ENCODE data around the gene HELZ2.
A peak's percentile ranks its signal among the peaks of the same experiment; 100 is the strongest.
"Not testable (repeated sequence)": the region's sequence is repeated elsewhere in the genome, so short reads cannot be mapped to it uniquely, and the experiment has no call there.

HELZ2 gene

DNA sequence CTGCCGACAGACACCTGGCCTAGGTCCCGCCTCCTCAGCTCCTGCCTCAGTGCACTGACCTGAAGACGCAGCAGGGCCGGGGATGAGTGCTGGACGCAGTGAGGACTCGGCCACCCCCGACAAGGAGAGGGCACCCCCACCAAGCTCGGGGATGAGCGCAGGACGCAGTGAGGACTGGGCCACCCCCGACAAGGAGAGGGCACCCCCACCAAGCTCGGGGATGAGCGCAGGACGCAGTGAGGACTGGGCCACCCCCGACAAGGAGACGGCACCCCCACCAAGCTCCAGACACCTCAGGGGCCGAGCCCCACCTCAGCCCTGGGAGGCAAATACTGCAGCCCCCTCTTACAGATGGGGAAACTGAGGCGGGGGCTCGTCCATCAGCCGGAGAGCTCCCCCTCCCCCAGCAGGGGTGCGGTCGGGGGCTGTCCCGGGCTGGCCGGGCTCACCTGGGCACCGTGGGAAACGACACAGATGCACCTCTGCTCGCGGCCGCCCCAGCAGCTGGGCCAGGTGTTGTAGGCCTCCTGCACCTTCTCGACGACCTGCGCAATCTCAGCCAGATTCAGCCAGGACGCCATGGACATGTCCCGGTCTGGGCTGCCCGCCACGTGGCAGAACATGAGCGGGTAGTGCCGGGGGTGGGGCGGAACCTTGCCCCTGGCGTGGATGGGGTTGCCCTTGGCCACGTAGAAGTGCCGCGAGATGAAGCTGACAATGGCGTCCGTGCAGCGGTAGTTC lies 7.5 kb downstream of the HELZ2 start:
- ATAC-seq (no peak), DNase-seq (peak; percentile 8)
- H3K9me3 Mint-ChIP-seq = no peaks in the 10 kb centered on the region
- no peak overlapping the region for H3K27ac Mint-ChIP-seq
- peaks cover 3% of the 10 kb centered on the region for H3K27me3 Mint-ChIP-seq
- H3K4me1 Mint-ChIP-seq = peaks cover 25% of the 10 kb centered on the region
- no peak overlapping the region for H3K4me3 Mint-ChIP-seq
- no peaks in the 10 kb centered on the region for H3K36me3 Mint-ChIP-seq (ENCODE audit: low read depth)

DNA sequence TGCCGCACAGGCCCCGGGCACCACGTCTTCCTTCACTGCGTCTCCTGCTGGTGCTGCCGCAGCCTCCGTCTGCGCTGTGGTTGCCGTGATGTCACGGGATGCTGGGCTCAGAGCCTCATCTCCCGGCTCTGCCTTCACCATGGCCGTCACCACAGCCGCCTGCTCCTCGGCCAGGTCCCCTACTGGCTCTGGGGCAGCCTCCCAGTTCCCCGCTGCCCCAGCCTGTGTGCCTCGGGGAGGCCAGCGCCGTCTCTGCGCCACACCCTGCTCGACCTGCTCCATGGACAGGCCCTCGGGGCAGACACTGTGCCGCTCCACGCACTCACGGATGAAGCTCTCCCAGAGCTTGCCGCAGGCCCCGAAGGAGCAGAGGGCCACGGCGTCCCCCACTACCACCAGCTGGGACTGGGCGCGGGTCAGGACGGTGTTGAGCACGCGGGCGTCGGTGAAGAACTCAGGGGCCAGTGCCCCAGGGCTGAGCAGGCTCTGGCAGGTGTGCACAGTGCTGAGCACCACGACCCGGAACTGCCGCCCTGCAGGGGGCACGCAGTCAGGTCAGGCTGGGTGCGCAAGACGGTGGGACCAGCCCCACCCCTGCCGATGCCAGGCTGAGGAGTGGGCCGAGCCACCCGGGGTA lies 8.2 kb downstream of the HELZ2 start:
- peaks cover 25% of the 10 kb centered on the region for H3K4me1 Mint-ChIP-seq
- no peak for ATAC-seq
- peaks cover 3% of the 10 kb centered on the region for H3K27me3 Mint-ChIP-seq
- no peaks in the 10 kb centered on the region for H3K36me3 Mint-ChIP-seq (ENCODE audit: low read depth)
- H3K27ac Mint-ChIP-seq = no peak overlapping the region
- no peaks in the 10 kb centered on the region for H3K9me3 Mint-ChIP-seq
- H3K4me3 Mint-ChIP-seq = no peak overlapping the region
- DNase-seq = no peak

DNA sequence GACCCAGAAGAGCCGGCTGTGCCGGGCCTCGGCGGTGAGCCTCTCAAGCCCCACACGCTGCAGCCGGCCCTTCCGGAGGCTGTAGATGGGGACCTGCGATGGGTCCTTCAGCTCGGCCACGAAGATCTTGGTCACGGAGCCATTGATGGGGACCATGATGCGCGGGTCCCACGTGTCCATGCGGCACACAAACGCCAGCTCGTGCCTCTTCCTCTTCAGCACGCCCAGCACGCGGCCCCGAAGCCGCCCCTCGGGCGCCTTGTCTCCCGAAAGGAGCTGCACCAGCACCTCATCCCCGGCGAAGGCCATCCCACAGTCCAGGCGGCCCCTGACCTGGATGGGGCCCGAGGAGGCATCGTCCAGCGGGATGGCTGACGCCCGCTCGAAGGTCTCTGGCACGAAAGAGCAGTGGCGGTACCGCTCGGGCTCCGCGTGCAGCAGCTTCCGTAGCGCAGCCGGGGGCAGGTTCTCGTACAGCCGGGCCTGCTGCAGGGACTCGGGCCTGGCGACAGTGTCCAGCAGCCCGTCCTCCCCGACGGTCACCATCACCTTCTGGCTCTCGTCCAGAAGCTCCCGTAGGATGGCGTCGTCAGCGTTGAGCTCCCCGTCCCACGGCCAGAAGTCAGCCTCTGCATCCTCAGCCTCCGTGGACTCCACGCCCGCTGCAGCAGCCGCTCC lies 8.9 kb downstream of the HELZ2 start:
- no peaks in the 10 kb centered on the region for H3K9me3 Mint-ChIP-seq
- H3K36me3 Mint-ChIP-seq (ENCODE audit: low read depth) = peaks cover 3% of the 10 kb centered on the region
- no peak overlapping the region for H3K4me3 Mint-ChIP-seq
- ATAC-seq = no peak
- no peak for DNase-seq
- peaks cover 25% of the 10 kb centered on the region for H3K4me1 Mint-ChIP-seq
- H3K27me3 Mint-ChIP-seq = peaks cover 3% of the 10 kb centered on the region
- no peak overlapping the region for H3K27ac Mint-ChIP-seq

GRCh38 chr20:63564036-63564810 lies 9.8 kb downstream of the HELZ2 start:
- H3K27ac Mint-ChIP-seq = no peak overlapping the region
- ATAC-seq = no peak
- peaks cover 21% of the 10 kb centered on the region for H3K4me1 Mint-ChIP-seq
- no peaks in the 10 kb centered on the region for H3K9me3 Mint-ChIP-seq
- peaks cover 3% of the 10 kb centered on the region for H3K36me3 Mint-ChIP-seq (ENCODE audit: low read depth)
- no peak for DNase-seq
- peaks cover 3% of the 10 kb centered on the region for H3K27me3 Mint-ChIP-seq
- no peak overlapping the region for H3K4me3 Mint-ChIP-seq

DNA sequence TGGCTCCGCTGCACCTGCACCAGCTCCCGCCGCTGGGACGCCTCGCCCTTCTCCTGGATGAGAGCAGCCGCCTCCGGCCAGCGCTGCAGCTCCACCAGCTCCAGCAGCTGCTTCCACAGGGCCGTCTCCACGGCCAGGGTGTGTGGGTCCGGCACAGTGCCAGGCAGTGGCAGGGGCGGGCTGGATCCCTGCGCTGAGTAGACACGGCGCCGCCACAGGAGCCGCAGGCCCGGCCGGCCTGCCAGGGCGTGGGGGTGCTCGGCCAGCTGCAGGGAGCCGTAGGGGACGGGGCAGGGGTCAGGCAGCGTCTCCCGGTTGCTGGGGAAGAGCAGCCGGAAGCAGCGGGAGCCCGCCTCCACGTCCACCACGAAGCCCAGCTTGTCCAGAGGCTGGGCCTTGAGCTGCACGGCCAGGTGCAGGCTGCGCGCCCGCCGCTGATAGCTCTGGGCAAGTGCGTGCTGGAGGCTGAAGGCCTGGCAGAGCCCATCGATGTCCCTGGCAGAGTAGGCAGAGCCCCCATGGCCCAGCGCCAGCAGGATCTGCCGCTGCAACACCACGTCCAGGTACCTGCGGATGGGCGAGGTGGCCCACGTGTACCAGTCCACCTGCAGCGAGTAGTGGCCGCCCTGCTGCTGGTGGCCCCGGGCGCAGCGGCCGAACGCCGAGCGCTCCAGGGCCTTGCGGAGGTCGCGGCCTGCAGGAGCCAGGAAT lies 10.7 kb downstream of the HELZ2 start:
- H3K4me3 Mint-ChIP-seq = no peak overlapping the region
- H3K27me3 Mint-ChIP-seq = peaks cover 3% of the 10 kb centered on the region
- H3K36me3 Mint-ChIP-seq (ENCODE audit: low read depth) = peaks cover 3% of the 10 kb centered on the region
- no peaks in the 10 kb centered on the region for H3K9me3 Mint-ChIP-seq
- H3K4me1 Mint-ChIP-seq = peaks cover 14% of the 10 kb centered on the region
- DNase-seq (no peak), ATAC-seq (no peak)
- H3K27ac Mint-ChIP-seq = no peak overlapping the region

GRCh38 chr20:63562461-63563224 lies 11.4 kb downstream of the HELZ2 start:
- ATAC-seq = no peak
- Mint-ChIP-seq H3K27me3 (no peaks in the 10 kb centered on the region), H3K36me3 (ENCODE audit: low read depth) (peaks cover 3% of the 10 kb centered on the region), H3K27ac (no peak overlapping the region), H3K9me3 (no peaks in the 10 kb centered on the region), H3K4me1 (peaks cover 7% of the 10 kb centered on the region), H3K4me3 (no peak overlapping the region)
- no peak for DNase-seq

DNA sequence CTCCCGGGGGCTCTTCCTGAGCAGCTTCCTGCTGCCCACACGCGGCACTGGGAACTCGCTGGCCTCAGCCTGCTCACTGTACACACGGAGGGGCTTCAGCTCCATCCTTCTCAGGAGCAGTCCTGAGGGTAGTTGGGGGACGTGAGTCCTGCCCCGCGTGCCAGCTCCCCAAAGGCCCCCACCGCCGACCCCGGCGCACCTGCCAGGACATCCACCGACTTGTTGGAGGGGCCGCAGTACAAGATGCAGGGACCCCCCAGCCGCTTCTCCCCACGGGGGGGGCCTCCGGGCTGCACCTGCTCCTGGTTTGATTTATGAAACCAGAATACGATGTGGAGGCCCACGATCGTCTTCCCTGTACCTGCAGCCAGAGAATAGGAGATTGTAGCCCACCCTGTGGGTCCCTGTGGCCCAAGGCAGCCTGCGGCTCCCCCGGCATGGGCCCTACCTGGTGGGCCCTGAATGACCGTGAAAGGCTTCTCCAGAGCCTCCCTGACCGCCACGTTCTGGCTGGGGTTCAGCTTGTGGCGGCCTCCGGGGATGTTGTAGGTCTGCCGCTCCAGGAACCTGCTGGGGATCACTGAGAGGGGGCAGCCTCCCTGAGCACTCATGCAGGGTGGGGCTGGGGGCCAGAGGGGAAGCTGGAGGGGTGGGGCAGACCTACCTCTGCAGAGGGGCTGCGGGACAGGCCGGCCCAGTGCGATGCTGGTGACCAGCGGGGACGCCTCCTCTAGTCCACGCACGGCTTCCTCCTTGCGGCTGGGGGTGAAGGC lies 12.2 kb downstream of the HELZ2 start:
- ATAC-seq (no peak), DNase-seq (no peak)
- Mint-ChIP-seq H3K27me3 (no peaks in the 10 kb centered on the region), H3K27ac (no peak overlapping the region), H3K4me3 (no peak overlapping the region), H3K9me3 (no peaks in the 10 kb centered on the region), H3K36me3 (ENCODE audit: low read depth) (peaks cover 3% of the 10 kb centered on the region), H3K4me1 (no peaks in the 10 kb centered on the region)

DNA sequence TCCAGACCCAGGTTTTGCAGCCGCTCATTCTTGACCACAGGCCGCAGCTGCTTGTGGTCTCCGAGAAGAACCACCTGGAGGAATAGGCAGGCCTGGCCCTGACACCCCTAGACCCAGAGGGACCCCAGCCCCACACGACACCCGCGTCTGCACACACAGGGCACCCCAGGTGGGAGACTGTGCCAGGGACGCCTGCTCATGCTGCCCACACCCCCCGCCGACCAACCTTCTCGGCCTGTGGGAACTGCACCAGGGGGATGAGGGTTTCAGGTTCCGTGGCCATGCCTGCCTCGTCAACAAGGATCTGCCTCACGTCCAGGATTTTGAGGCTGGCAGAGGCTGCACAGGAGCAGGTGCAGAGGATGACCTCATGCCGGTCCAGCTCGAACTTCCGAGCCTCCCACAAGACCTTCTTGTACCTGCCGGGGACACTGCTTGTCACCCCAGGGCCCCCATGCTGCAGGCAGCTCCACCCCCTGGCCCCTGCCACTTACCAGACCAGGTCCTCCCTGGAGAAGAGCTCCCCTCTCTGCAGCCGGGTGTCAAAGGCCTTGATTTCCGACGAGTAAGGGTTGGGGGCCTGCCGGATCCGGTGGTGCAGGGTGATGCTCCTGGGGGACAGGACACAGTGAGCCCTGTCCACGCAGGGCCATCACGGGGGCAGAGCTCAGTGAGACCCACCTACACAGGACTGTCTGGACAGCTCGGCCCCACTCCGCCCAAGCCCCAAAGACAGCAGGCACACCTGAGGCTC lies 13.0 kb downstream of the HELZ2 start:
- Mint-ChIP-seq H3K4me1 (no peaks in the 10 kb centered on the region), H3K4me3 (no peak overlapping the region), H3K27ac (no peak overlapping the region), H3K27me3 (no peaks in the 10 kb centered on the region), H3K36me3 (ENCODE audit: low read depth) (peaks cover 3% of the 10 kb centered on the region), H3K9me3 (no peaks in the 10 kb centered on the region)
- DNase-seq (no peak), ATAC-seq (no peak)

DNA sequence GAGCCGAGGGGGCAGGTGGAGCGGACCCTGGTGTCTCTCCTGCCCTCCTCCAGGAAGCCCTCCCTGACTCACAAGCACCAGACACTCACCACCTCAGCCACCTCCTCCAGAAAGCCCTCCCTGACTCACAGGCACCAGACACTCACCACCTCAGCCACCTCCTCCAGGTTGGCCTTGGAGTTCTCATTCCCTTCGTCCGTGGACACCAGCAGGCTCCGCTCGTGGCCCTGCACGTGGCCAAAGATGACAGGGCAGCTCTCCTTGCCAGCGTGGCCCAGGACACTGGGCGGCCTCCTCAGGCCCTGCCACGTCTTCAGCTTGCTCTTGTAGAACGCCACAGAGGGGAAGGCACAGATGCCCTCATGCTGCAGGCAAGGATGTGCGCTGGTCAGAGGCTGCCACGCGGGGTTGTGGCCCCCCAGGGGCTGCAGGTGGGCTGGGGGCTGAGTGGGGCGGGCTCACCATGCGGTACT lies 13.7 kb downstream of the HELZ2 start:
- Mint-ChIP-seq H3K4me1 (no peaks in the 10 kb centered on the region), H3K36me3 (ENCODE audit: low read depth) (peaks cover 3% of the 10 kb centered on the region), H3K27me3 (no peaks in the 10 kb centered on the region), H3K4me3 (no peak overlapping the region), H3K9me3 (no peaks in the 10 kb centered on the region), H3K27ac (no peak overlapping the region)
- DNase-seq = no peak
- ATAC-seq = no peak

- ATAC-seq, H3K4me1 Mint-ChIP-seq: not testable (repeated sequence)
These were observed 14.3 kb downstream of the HELZ2 start for GRCh38 chr20:63559485-63560332.

GRCh38 chr20:63558804-63559484 lies 15.1 kb downstream of the HELZ2 start:
- H3K4me1 Mint-ChIP-seq = no peaks in the 10 kb centered on the region
- no peak for DNase-seq
- no peaks in the 10 kb centered on the region for H3K27me3 Mint-ChIP-seq
- no peaks in the 10 kb centered on the region for H3K9me3 Mint-ChIP-seq
- peaks cover 3% of the 10 kb centered on the region for H3K36me3 Mint-ChIP-seq (ENCODE audit: low read depth)
- no peak for ATAC-seq
- H3K27ac Mint-ChIP-seq = no peak overlapping the region
- H3K4me3 Mint-ChIP-seq = no peak overlapping the region

More at GRCh38 chr20:63559485-63560332, 14.3 kb downstream of the HELZ2 start:
- not testable (repeated sequence) for H3K36me3 Mint-ChIP-seq (ENCODE audit: low read depth); H3K9me3 Mint-ChIP-seq; H3K27me3 Mint-ChIP-seq; H3K4me3 Mint-ChIP-seq; DNase-seq; H3K27ac Mint-ChIP-seq

Data from activated naive CD8-positive, alpha-beta T cell treated with anti-CD3 and anti-CD28 coated beads, Interleukin-2, amount 50 U/mL, for 24 hours (primary cell).